Ovary (tissue), 3 donors: ENCODE results near the gene FANCL.
"Not testable (repeated sequence)": the region's sequence is repeated elsewhere in the genome, so short reads cannot be mapped to it uniquely, and the experiment has no call there.

Experiments
- EP300 ChIP-seq: sonication (generic); formaldehyde crosslinking; IDR thresholded peaks from one replicate; pipeline ENCODE4 v1.6.1; 2017; ENCODE audit warnings: antibody characterized with exemption
- POLR2A ChIP-seq: fragments of 450-650 bp; IDR thresholded peaks from one replicate; pipeline ENCODE4 v1.6.1; 2017; ENCODE audit warnings: antibody characterized with exemption, mild to moderate bottlenecking, moderate library complexity
- TF ChIP-seq, protein P1 (sequence below), 3 donors: fragments of 450-650 bp in 2 of 3; fragments of 200-600 bp in 1 of 3; IDR thresholded peaks; one replicate each; pipeline versions ENCODE4 v1.5.1 to v1.8.0; 2016 to 2022; ENCODE audit warnings: antibody characterized with exemption in 3 of 3, mild to moderate bottlenecking in 1 of 3
- donor health status: DM: no; HTN: no; CAD: no.

DNA sequence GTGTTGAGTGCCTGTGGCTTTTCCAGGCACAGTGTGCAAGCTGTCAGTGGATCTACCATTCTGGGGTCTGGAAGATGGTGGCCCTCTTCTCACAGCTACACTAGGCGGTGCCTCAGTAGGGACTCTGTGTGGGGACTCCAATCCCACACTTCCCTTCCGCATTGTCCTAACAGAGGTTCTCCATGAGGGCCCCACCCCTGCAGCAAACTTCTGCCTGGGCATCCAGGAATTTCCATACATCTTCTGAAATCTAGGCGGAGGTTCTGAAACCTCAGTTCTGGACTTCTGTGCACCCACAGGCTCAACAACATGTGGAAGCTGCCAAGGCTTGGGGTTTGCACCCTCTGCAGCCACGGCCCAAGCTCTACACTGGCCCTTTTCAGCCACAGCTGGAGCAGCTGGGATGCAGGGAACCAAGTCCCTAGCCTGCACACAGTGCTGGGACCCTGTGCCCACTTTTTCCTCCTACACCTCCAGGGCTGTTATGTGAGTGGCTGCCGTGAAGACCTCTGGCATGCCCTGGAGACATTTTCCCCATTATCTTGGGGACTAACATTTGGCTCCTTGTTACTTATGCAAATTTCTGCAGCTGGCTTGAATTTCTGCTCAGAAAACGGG is 30.1 kb downstream of the FANCL start:
- TF ChIP-seq, protein P1, sequence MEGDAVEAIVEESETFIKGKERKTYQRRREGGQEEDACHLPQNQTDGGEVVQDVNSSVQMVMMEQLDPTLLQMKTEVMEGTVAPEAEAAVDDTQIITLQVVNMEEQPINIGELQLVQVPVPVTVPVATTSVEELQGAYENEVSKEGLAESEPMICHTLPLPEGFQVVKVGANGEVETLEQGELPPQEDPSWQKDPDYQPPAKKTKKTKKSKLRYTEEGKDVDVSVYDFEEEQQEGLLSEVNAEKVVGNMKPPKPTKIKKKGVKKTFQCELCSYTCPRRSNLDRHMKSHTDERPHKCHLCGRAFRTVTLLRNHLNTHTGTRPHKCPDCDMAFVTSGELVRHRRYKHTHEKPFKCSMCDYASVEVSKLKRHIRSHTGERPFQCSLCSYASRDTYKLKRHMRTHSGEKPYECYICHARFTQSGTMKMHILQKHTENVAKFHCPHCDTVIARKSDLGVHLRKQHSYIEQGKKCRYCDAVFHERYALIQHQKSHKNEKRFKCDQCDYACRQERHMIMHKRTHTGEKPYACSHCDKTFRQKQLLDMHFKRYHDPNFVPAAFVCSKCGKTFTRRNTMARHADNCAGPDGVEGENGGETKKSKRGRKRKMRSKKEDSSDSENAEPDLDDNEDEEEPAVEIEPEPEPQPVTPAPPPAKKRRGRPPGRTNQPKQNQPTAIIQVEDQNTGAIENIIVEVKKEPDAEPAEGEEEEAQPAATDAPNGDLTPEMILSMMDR (IDR thresholded peaks at IDR 0.05), result not testable (repeated sequence)
- not testable (repeated sequence) for TF ChIP-seq POLR2A, EP300
